Naive B cell (primary cell): ENCODE results near the gene NOC2L. TPM values are rescaled to one million over a fixed set of nuclear protein-coding genes. Genes with fewer than 3 reads are reported as not detected.

Experiments
- ATAC-seq, 2 donors: fragments of 150-1000 bp; cut with Tn5 transposase; 2 replicates each; pipeline ENCODE4 v1.10.0; 2021; ENCODE audit warnings: low read depth in 2 of 2, mild to moderate bottlenecking in 2 of 2, moderate library complexity in 2 of 2
- DNase-seq: peaks from one replicate; pipeline ENCODE4 v3.0.0; 2022
- H3K27ac Mint-ChIP-seq, 6 donors: one replicate each; pipeline ENCODE4 v1.8.0; 2020 to 2022; ENCODE audit warnings: mild to moderate bottlenecking in 6 of 6, mixed read lengths in 6 of 6, moderate library complexity in 5 of 6, inconsistent platforms in 2 of 6
- H3K27me3 Mint-ChIP-seq, 3 donors: one replicate each; pipeline ENCODE4 v1.8.0; 2021 to 2022; ENCODE audit warnings: mixed read lengths in 3 of 3, mild to moderate bottlenecking in 1 of 3
- H3K36me3 Mint-ChIP-seq, 2 donors: one replicate each; pipeline ENCODE4 v1.8.0; 2020 to 2022; ENCODE audit warnings: mixed read lengths in 2 of 2, inconsistent platforms in 1 of 2, mild to moderate bottlenecking in 1 of 2
- H3K4me1 Mint-ChIP-seq, 3 donors: one replicate each; pipeline ENCODE4 v1.8.0; 2020 to 2022; ENCODE audit warnings: mixed read lengths in 3 of 3, inconsistent platforms in 1 of 3, mild to moderate bottlenecking in 1 of 3, moderate library complexity in 1 of 3
- H3K4me3 Mint-ChIP-seq, 8 donors: one replicate each; pipeline ENCODE4 v1.8.0; 2020 to 2022; ENCODE audit warnings: mild to moderate bottlenecking in 8 of 8, mixed read lengths in 8 of 8, moderate library complexity in 8 of 8, inconsistent platforms in 2 of 8
- H3K9me3 Mint-ChIP-seq, 7 donors: one replicate each; pipeline ENCODE4 v1.8.0; 2020 to 2022; ENCODE audit warnings: mixed read lengths in 7 of 7, mild to moderate bottlenecking in 5 of 7, inconsistent platforms in 2 of 7, moderate library complexity in 1 of 7
- polyA plus RNA-seq, 6 donors: library from polyadenylated mRNA; unstranded; fragments of 300-500 nt; fragmentation: Illumina TruSeq; gene quantifications; one replicate each; pipeline ENCODE4 v1.2.3, GENCODE V29; 2021; ENCODE audit warnings: low read depth in 6 of 6

Gene NOC2L
- polyA plus RNA-seq, 6 donors from 2014 or later, result 50.8 to 78.2 (median 60.4) TPM

GRCh38 chr1:910881-911721, 48.0 kb downstream of the NOC2L start:
- Mint-ChIP-seq H3K27ac (no peak overlapping the region), H3K9me3 (peaks cover 0 to 6% (median 0%) of the 10 kb centered on the region in 7 donors), H3K36me3 (peaks cover 0 to 5% of the 10 kb centered on the region in 2 donors), H3K4me1 (peaks cover 11 to 25% (median 14%) of the 10 kb centered on the region in 3 donors), H3K27me3 (peaks cover 41 to 81% (median 61%) of the 10 kb centered on the region in 3 donors), H3K4me3 (no peak overlapping the region)
- ATAC-seq (no peak), DNase-seq (no peak)

- Mint-ChIP-seq H3K4me3 (no peak overlapping the region), H3K27ac (no peak overlapping the region), H3K36me3 (peaks cover 0 to 5% of the 10 kb centered on the region in 2 donors), H3K9me3 (peaks cover 0 to 6% (median 0%) of the 10 kb centered on the region in 7 donors), H3K27me3 (peaks cover 39 to 81% (median 61%) of the 10 kb centered on the region in 3 donors), H3K4me1 (peaks cover 17 to 32% (median 19%) of the 10 kb centered on the region in 3 donors)
- ATAC-seq, result no peak
- DNase-seq, result no peak
Observed at GRCh38 chr1:910311-910880, 48.7 kb downstream of the NOC2L start.

GRCh38 chr1:909861-910310, 49.2 kb downstream of the NOC2L start:
- Mint-ChIP-seq H3K27me3 (peaks cover 39 to 80% (median 61%) of the 10 kb centered on the region in 3 donors), H3K27ac (no peak overlapping the region), H3K4me3 (no peak overlapping the region), H3K36me3 (peaks cover 0 to 5% of the 10 kb centered on the region in 2 donors), H3K9me3 (peaks cover 0 to 6% (median 0%) of the 10 kb centered on the region in 7 donors), H3K4me1 (peaks cover 21 to 37% (median 24%) of the 10 kb centered on the region in 3 donors)
- DNase-seq (no peak), ATAC-seq (no peak)

- ATAC-seq (no peak), DNase-seq (no peak)
- Mint-ChIP-seq H3K4me1 (peaks cover 23 to 42% (median 27%) of the 10 kb centered on the region in 3 donors), H3K27me3 (peaks cover 40 to 74% (median 56%) of the 10 kb centered on the region in 3 donors), H3K27ac (no peak overlapping the region), H3K4me3 (no peak overlapping the region), H3K36me3 (peaks cover 0 to 5% of the 10 kb centered on the region in 2 donors), H3K9me3 (peaks cover 0 to 6% (median 0%) of the 10 kb centered on the region in 7 donors)
Observed at GRCh38 chr1:908661-909060, 50.4 kb downstream of the NOC2L start.

GRCh38 chr1:907611-908451, 51.2 kb downstream of the NOC2L start:
- no peak for DNase-seq
- H3K27me3 Mint-ChIP-seq, result peaks cover 39 to 73% (median 48%) of the 10 kb centered on the region in 3 donors
- H3K36me3 Mint-ChIP-seq, result peaks cover 0 to 5% of the 10 kb centered on the region in 2 donors
- H3K27ac Mint-ChIP-seq, result peak overlapping the region in 1 of 6 donors; percentile 20
- H3K4me3 Mint-ChIP-seq, result peak overlapping the region in 2 of 8 donors; percentile 41 to 60
- peaks cover 25 to 42% (median 27%) of the 10 kb centered on the region in 3 donors for H3K4me1 Mint-ChIP-seq
- no peak for ATAC-seq
- H3K9me3 Mint-ChIP-seq, result peaks cover 0 to 6% (median 0%) of the 10 kb centered on the region in 7 donors

- peaks cover 34 to 70% (median 40%) of the 10 kb centered on the region in 3 donors for H3K27me3 Mint-ChIP-seq
Observed at GRCh38 chr1:906600-907420, 52.2 kb downstream of the NOC2L start.

GRCh38 chr1:905811-906599, 53.1 kb downstream of the NOC2L start:
- peaks cover 34 to 70% (median 37%) of the 10 kb centered on the region in 3 donors for H3K27me3 Mint-ChIP-seq
- ATAC-seq, result no peak
- peak overlapping the region in 7 of 8 donors; percentile 64 to 91 (median 84) for H3K4me3 Mint-ChIP-seq
- peaks cover 0 to 4% (median 0%) of the 10 kb centered on the region in 7 donors for H3K9me3 Mint-ChIP-seq
- H3K36me3 Mint-ChIP-seq, result peaks cover 0 to 5% of the 10 kb centered on the region in 2 donors
- H3K4me1 Mint-ChIP-seq, result peaks cover 23 to 35% (median 25%) of the 10 kb centered on the region in 3 donors
- peak overlapping the region in 4 of 6 donors; percentile 58 to 86 (median 80) for H3K27ac Mint-ChIP-seq
- DNase-seq, result no peak

More at GRCh38 chr1:906600-907420, 52.2 kb downstream of the NOC2L start:
- ATAC-seq, result peak; percentile 54 to 55
- peaks cover 23 to 35% (median 25%) of the 10 kb centered on the region in 3 donors for H3K4me1 Mint-ChIP-seq
- DNase-seq, result peak; percentile 42
- H3K27ac Mint-ChIP-seq, result peak overlapping the region in 4 of 6 donors; percentile 31 to 76 (median 55)
- H3K36me3 Mint-ChIP-seq, result peaks cover 0 to 5% of the 10 kb centered on the region in 2 donors
- peak overlapping the region; percentile 49 to 91 (median 64) for H3K4me3 Mint-ChIP-seq
- H3K9me3 Mint-ChIP-seq, result peaks cover 0 to 6% (median 0%) of the 10 kb centered on the region in 7 donors

- Mint-ChIP-seq H3K4me3 (peak overlapping the region; percentile 64 to 91 (median 85)), H3K27me3 (peaks cover 39 to 70% (median 40%) of the 10 kb centered on the region in 3 donors), H3K4me1 (peaks cover 23 to 35% (median 25%) of the 10 kb centered on the region in 3 donors), H3K36me3 (peaks cover 0 to 5% of the 10 kb centered on the region in 2 donors), H3K27ac (peak overlapping the region; percentile 77 to 94 (median 85)), H3K9me3 (peaks cover 0 to 4% (median 0%) of the 10 kb centered on the region in 7 donors)
- ATAC-seq, result peak; percentile 72 to 73
- DNase-seq, result peak; percentile 64
Observed at GRCh38 chr1:905071-905749, 53.8 kb downstream of the NOC2L start.

GRCh38 chr1:904310-904950, 54.6 kb downstream of the NOC2L start:
- Mint-ChIP-seq H3K4me3 (peak overlapping the region; percentile 64 to 90 (median 78)), H3K4me1 (peaks cover 23 to 35% (median 25%) of the 10 kb centered on the region in 3 donors), H3K9me3 (peaks cover 0 to 4% (median 0%) of the 10 kb centered on the region in 7 donors), H3K27ac (peak overlapping the region in 3 of 6 donors; percentile 86 to 94 (median 91)), H3K27me3 (peaks cover 45 to 78% (median 47%) of the 10 kb centered on the region in 3 donors), H3K36me3 (peaks cover 0 to 5% of the 10 kb centered on the region in 2 donors)
- ATAC-seq (peak; percentile 71 to 72), DNase-seq (peak; percentile 81)

GRCh38 chr1:903721-904271, 55.3 kb downstream of the NOC2L start:
- Mint-ChIP-seq H3K4me3 (peak overlapping the region in 7 of 8 donors; percentile 41 to 80 (median 64)), H3K9me3 (peaks cover 0 to 4% (median 0%) of the 10 kb centered on the region in 7 donors), H3K27ac (peak overlapping the region in 1 of 6 donors; percentile 32), H3K4me1 (peaks cover 23 to 36% (median 25%) of the 10 kb centered on the region in 3 donors), H3K36me3 (peaks cover 0 to 5% of the 10 kb centered on the region in 2 donors), H3K27me3 (peaks cover 48 to 83% (median 53%) of the 10 kb centered on the region in 3 donors)
- ATAC-seq (no peak), DNase-seq (no peak)
